HEK293 (cell line): ENCODE measurements around the gene MBLAC2.

ENCODE experiments used
- CTCF ChIA-PET: fragments of 350-600 bp; formaldehyde crosslinking; extraction: SDS; loops from one replicate; lab custom pipeline; 2021; ENCODE audit warnings: antibody characterized with exemption; lab: Yijun Ruan, JAX
- POLR2A ChIA-PET: fragments of 300-600 bp; formaldehyde crosslinking; extraction: SDS; loops from one replicate; lab custom pipeline; 2020; ENCODE audit warnings: antibody characterized with exemption, inconsistent platforms; lab: Yijun Ruan, JAX
- H3K27ac ChIP-seq: fragments of 200-500 bp; sonication (Bioruptor generic); 2 replicates; pipeline ENCODE4 v1.5.1; 2014; ENCODE audit warnings: low read depth, low read length, control low read depth, inconsistent platforms; ENCODE audit errors: extremely low read depth
- H3K36me3 ChIP-seq, 2 experiments: fragments of 200-500 bp in 1 of 2; sonication (Bioruptor generic) in 1 of 2; 1 replicate in 1 of 2; 2 replicates in 1 of 2; pipeline ENCODE4 v1.5.1; 2014 to 2017; ENCODE audit warnings: inconsistent platforms in 2 of 2, low read length in 2 of 2; ENCODE audit not compliant: control insufficient read depth in 2 of 2, insufficient read depth in 1 of 2
- H3K4me1 ChIP-seq: fragments of 200-500 bp; sonication (Bioruptor generic); 2 replicates; pipeline ENCODE4 v1.5.1; 2014; ENCODE audit warnings: mild to moderate bottlenecking, low read length, inconsistent platforms; ENCODE audit not compliant: control insufficient read depth, insufficient read depth
- H3K4me3 ChIP-seq: 2 replicates; pipeline ENCODE4 v1.5.1; 2011; ENCODE audit warnings: low read depth, mild to moderate bottlenecking, control low read depth, low read length, moderate library complexity
- H3K9me3 ChIP-seq: fragments of 200-500 bp; sonication (Bioruptor generic); 2 replicates; pipeline ENCODE4 v1.5.1; 2014; ENCODE audit warnings: low read depth, low read length, inconsistent platforms; ENCODE audit not compliant: control insufficient read depth, insufficient read depth
- AEBP2 ChIP-seq: fragments of 450-650 bp; formaldehyde crosslinking; IDR thresholded peaks from 2 replicates; pipeline ENCODE4 v1.5.1; 2016; ENCODE audit warnings: missing biosample characterization, missing genetic modification characterization, borderline replicate concordance
- ATF2 ChIP-seq: fragments of 450-650 bp; formaldehyde crosslinking; IDR thresholded peaks from 2 replicates; pipeline ENCODE4 v1.5.1; 2016; ENCODE audit warnings: missing biosample characterization, missing genetic modification characterization, low read depth
- FEZF1 ChIP-seq: fragments of 450-650 bp; formaldehyde crosslinking; IDR thresholded peaks from 2 replicates; pipeline ENCODE4 v1.5.1; 2016; ENCODE audit warnings: missing biosample characterization, missing genetic modification characterization
- OSR2 ChIP-seq: fragments of 450-650 bp; formaldehyde crosslinking; IDR thresholded peaks from 2 replicates; pipeline ENCODE4 v1.5.1; 2016; ENCODE audit warnings: missing biosample characterization, missing genetic modification characterization
- PRDM1 ChIP-seq: fragments of 450-650 bp; formaldehyde crosslinking; IDR thresholded peaks from 2 replicates; pipeline ENCODE4; 2016; ENCODE audit warnings: missing biosample characterization, missing genetic modification characterization
- SCRT2 ChIP-seq: fragments of 450-650 bp; formaldehyde crosslinking; IDR thresholded peaks from 2 replicates; pipeline ENCODE4 v1.5.1; 2016; ENCODE audit warnings: missing biosample characterization, missing genetic modification characterization
- ZBTB44 ChIP-seq: fragments of 450-650 bp; IDR thresholded peaks from 2 replicates; pipeline ENCODE4 v1.5.1; 2018; ENCODE audit warnings: missing biosample characterization, mild to moderate bottlenecking, missing genetic modification characterization
- ZBTB48 ChIP-seq: fragments of 450-650 bp; formaldehyde crosslinking; IDR thresholded peaks from 2 replicates; pipeline ENCODE4 v1.5.1; 2016; ENCODE audit warnings: missing biosample characterization, missing genetic modification characterization
- ZBTB8A ChIP-seq: fragments of 450-650 bp; formaldehyde crosslinking; IDR thresholded peaks from 2 replicates; pipeline ENCODE4 v1.5.1; 2016; ENCODE audit warnings: missing biosample characterization, missing genetic modification characterization
- ZFHX2 ChIP-seq: fragments of 450-650 bp; formaldehyde crosslinking; conservative IDR thresholded peaks from 2 replicates; pipeline ENCODE4 v1.5.1; 2016; ENCODE audit warnings: missing biosample characterization, missing genetic modification characterization
- ZNF10 ChIP-seq: fragments of 450-650 bp; formaldehyde crosslinking; IDR thresholded peaks from 2 replicates; pipeline ENCODE4 v1.5.1; 2017; ENCODE audit warnings: missing biosample characterization, missing genetic modification characterization
- ZNF155 ChIP-seq: fragments of 450-650 bp; formaldehyde crosslinking; IDR thresholded peaks from 2 replicates; pipeline ENCODE4 v1.5.1; 2016; ENCODE audit warnings: missing biosample characterization, missing genetic modification characterization
- ZNF501 ChIP-seq: fragments of 450-650 bp; formaldehyde crosslinking; IDR thresholded peaks from 2 replicates; pipeline ENCODE4 v1.5.1; 2016; ENCODE audit warnings: missing biosample characterization, missing genetic modification characterization
- ZNF580 ChIP-seq: fragments of 450-650 bp; formaldehyde crosslinking; IDR thresholded peaks from 2 replicates; pipeline ENCODE4 v1.5.1; 2016; ENCODE audit warnings: missing biosample characterization, missing genetic modification characterization
- ZNF626 ChIP-seq: fragments of 450-650 bp; sonication (Bioruptor Pico); formaldehyde crosslinking; IDR thresholded peaks from 2 replicates; pipeline ENCODE4 v1.5.1; 2018; ENCODE audit warnings: missing biosample characterization, missing genetic modification characterization, inconsistent platforms
- ZNF654 ChIP-seq: fragments of 450-650 bp; formaldehyde crosslinking; IDR thresholded peaks from 2 replicates; pipeline ENCODE4 v1.5.1; 2016; ENCODE audit warnings: low read depth, missing biosample characterization, missing genetic modification characterization
- ZNF670 ChIP-seq: fragments of 450-650 bp; formaldehyde crosslinking; IDR thresholded peaks from 2 replicates; pipeline ENCODE4 v1.5.1; 2016; ENCODE audit warnings: missing biosample characterization, missing genetic modification characterization, low read depth
- ZNF768 ChIP-seq: fragments of 450-650 bp; formaldehyde crosslinking; IDR thresholded peaks from 2 replicates; pipeline ENCODE4 v1.5.1; 2018; ENCODE audit warnings: missing biosample characterization, mild to moderate bottlenecking, missing genetic modification characterization
- ZNF843 ChIP-seq: fragments of 450-650 bp; formaldehyde crosslinking; IDR thresholded peaks from 2 replicates; pipeline ENCODE4 v1.5.1; 2016; ENCODE audit warnings: missing biosample characterization, missing genetic modification characterization
- TF ChIP-seq, protein P1 (sequence below): fragments of 450-650 bp; formaldehyde crosslinking; IDR thresholded peaks from 2 replicates; pipeline ENCODE4 v1.5.1; 2017; ENCODE audit warnings: missing biosample characterization, missing genetic modification characterization
- TF ChIP-seq, protein P2 (sequence below): fragments of 450-650 bp; formaldehyde crosslinking; IDR thresholded peaks from 2 replicates; pipeline ENCODE4 v1.5.1; 2016; ENCODE audit warnings: missing biosample characterization, missing genetic modification characterization

The MBLAC2 gene

DNA sequence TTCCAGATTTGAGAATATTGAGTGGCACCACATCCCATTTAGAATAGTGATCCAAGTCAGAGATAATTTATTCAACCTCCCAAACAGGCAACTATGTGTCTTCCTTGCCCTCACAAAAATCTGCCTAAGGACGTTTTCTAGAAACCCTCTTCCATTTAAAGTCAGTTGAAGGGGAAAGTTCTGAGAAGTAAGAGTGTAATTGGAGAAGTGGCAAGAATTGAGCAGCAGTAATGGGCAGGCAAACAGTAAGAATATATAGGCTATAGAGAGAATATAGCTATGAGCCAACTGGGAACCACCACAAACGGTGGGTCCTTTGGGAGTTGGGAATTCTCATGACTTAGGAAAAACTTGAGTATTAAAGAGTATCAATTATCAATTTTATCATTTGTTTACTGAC lies 33.9 kb downstream of the MBLAC2 start:
- ChIA-PET POLR2A (interaction anchor here (1.2 to 1.4 kb wide), 2 partner anchors 31 to 34 kb away, joined by 3 to 4 read pairs; partner anchors contain the start of genes CETN3, MBLAC2 and POLR3G), CTCF (interaction anchor here (1.0 to 3.6 kb wide), 7 partner anchors 10 to 343 kb away, joined by 3 to 25 read pairs (median 5); partner anchors contain the start of gene CETN3)
- Histone ChIP-seq H3K36me3 (no peaks in the 10 kb centered on the region), H3K4me1 (peaks cover 17% of the 10 kb centered on the region), H3K27ac (no peak overlapping the region), H3K9me3 (no peaks in the 10 kb centered on the region), H3K4me3 (no peak overlapping the region)
- TF ChIP-seq PRDM1 (tag by site-specific recombination): peak; percentile 53
- no peak for TF ChIP-seq ZBTB44
- TF ChIP-seq ZBTB48 (tag by site-specific recombination): no peak
- no peak for TF ChIP-seq OSR2 (tag by site-specific recombination)
- TF ChIP-seq ZNF10 (tag by site-specific recombination): 0 out of 2 replicates have a peak, but pooled peaks have one; percentile 19
- TF ChIP-seq, protein P1, sequence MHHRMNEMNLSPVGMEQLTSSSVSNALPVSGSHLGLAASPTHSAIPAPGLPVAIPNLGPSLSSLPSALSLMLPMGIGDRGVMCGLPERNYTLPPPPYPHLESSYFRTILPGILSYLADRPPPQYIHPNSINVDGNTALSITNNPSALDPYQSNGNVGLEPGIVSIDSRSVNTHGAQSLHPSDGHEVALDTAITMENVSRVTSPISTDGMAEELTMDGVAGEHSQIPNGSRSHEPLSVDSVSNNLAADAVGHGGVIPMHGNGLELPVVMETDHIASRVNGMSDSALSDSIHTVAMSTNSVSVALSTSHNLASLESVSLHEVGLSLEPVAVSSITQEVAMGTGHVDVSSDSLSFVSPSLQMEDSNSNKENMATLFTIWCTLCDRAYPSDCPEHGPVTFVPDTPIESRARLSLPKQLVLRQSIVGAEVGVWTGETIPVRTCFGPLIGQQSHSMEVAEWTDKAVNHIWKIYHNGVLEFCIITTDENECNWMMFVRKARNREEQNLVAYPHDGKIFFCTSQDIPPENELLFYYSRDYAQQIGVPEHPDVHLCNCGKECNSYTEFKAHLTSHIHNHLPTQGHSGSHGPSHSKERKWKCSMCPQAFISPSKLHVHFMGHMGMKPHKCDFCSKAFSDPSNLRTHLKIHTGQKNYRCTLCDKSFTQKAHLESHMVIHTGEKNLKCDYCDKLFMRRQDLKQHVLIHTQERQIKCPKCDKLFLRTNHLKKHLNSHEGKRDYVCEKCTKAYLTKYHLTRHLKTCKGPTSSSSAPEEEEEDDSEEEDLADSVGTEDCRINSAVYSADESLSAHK (tag by site-specific recombination): peak; percentile 85
- no peak for TF ChIP-seq ZNF654
- peak; percentile 81 for TF ChIP-seq FEZF1 (tag by site-specific recombination)
- TF ChIP-seq ZNF155: no peak

- H3K27ac ChIP-seq: no peak overlapping the region
- H3K4me1 ChIP-seq: peaks cover 17% of the 10 kb centered on the region
- TF ChIP-seq FEZF1 (tag by site-specific recombination) (peak; percentile 32; the same call in 1 of the 2 replicates), ATF2 (tag by site-specific recombination) (no peak), SCRT2 (tag by site-specific recombination) (peak; percentile 30; the same call in 1 of the 2 replicates), ZFHX2 (peak; percentile 26; the same call in 1 of the 2 replicates), ZBTB8A (tag by site-specific recombination) (no peak), ZNF843 (tag by site-specific recombination) (0 out of 2 replicates have a peak, but pooled peaks have one; percentile 15)
- ChIA-PET POLR2A (interaction anchor here (0.6 to 2.1 kb wide), 3 partner anchors 28 to 90 kb away, joined by 3 to 6 read pairs (median 4); partner anchors contain the start of genes CETN3, MBLAC2 and POLR3G), CTCF (interaction anchor here (0.6 to 3.6 kb wide), 9 partner anchors 12 to 1237 kb away, joined by 3 to 25 read pairs (median 5); partner anchors contain the start of gene LYSMD3)
- H3K9me3 ChIP-seq: no peaks in the 10 kb centered on the region
- H3K4me3 ChIP-seq: no peak overlapping the region
- H3K36me3 ChIP-seq: no peaks in the 10 kb centered on the region
Measured at GRCh38 chr5:90438100-90438499, 36.5 kb downstream of the MBLAC2 start.

DNA sequence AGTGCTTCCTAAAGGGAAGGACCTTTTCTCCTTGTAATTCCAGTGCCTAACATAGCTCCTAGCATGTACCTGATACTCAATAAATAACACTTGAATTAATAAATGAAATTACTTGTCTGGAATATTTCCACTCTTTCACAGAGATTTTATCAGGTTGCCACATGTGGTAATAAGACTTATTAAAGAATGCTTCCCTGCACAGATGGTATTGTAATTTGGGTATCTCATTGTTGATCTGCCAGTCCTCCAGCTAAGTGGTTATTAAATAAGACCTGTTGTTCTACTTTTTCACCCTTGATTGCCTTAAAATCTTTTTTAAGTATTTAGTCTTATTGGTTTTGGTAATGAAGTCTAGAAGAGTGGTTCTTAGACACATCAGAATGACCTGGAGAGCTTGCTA lies 36.9 kb downstream of the MBLAC2 start:
- Histone ChIP-seq H3K36me3 (no peaks in the 10 kb centered on the region), H3K9me3 (no peaks in the 10 kb centered on the region), H3K4me1 (peaks cover 17% of the 10 kb centered on the region), H3K27ac (no peak overlapping the region), H3K4me3 (no peak overlapping the region)
- ChIA-PET CTCF (interaction anchor here (0.6 to 3.6 kb wide), 11 partner anchors 12 to 1237 kb away, joined by 3 to 25 read pairs (median 3); partner anchors contain the start of gene LYSMD3), POLR2A (interaction anchor here (0.6 to 2.1 kb wide), 3 partner anchors 28 to 91 kb away, joined by 3 to 6 read pairs (median 4); partner anchors contain the start of genes CETN3, MBLAC2 and POLR3G)
- TF ChIP-seq ZNF670 (tag by site-specific recombination) (no peak), AEBP2 (tag by site-specific recombination) (no peak), ZNF768 (no peak), ZNF580 (tag by site-specific recombination) (no peak), ZNF626 (tag by site-specific recombination) (no peak), ZNF501 (tag by site-specific recombination) (no peak)
- TF ChIP-seq, protein P2, sequence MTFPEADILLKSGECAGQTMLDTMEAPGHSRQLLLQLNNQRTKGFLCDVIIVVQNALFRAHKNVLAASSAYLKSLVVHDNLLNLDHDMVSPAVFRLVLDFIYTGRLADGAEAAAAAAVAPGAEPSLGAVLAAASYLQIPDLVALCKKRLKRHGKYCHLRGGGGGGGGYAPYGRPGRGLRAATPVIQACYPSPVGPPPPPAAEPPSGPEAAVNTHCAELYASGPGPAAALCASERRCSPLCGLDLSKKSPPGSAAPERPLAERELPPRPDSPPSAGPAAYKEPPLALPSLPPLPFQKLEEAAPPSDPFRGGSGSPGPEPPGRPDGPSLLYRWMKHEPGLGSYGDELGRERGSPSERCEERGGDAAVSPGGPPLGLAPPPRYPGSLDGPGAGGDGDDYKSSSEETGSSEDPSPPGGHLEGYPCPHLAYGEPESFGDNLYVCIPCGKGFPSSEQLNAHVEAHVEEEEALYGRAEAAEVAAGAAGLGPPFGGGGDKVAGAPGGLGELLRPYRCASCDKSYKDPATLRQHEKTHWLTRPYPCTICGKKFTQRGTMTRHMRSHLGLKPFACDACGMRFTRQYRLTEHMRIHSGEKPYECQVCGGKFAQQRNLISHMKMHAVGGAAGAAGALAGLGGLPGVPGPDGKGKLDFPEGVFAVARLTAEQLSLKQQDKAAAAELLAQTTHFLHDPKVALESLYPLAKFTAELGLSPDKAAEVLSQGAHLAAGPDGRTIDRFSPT: no peak
